GM23338 (cell line): Measurements from ENCODE around the gene SYNPO2.

Experiments used
- CREB1 ChIP-seq: fragments of 250-450 bp; sonication (Bioruptor Pico); IDR thresholded peaks from 2 replicates; pipeline ENCODE4 v1.5.0; 2020; ENCODE audit warnings: low read depth, mild to moderate bottlenecking, moderate library complexity
- EZH2 ChIP-seq: fragments of 200-600 bp; sonication (generic); IDR thresholded peaks from one replicate; pipeline ENCODE4 v1.8.0; 2017; ENCODE audit warnings: antibody characterized with exemption, mild to moderate bottlenecking, low read depth; ENCODE audit not compliant: unreplicated experiment
- EZH2phosphoT487 ChIP-seq: fragments of 200-600 bp; sonication (generic); IDR thresholded peaks from one replicate; pipeline ENCODE4 v1.8.1; 2018; ENCODE audit warnings: antibody characterized with exemption; ENCODE audit not compliant: unreplicated experiment
- JUNB ChIP-seq: IDR thresholded peaks from one replicate; pipeline ENCODE4 v1.6.1; 2016; ENCODE audit warnings: antibody characterized with exemption; ENCODE audit not compliant: unreplicated experiment
- POLR2AphosphoS5 ChIP-seq: IDR thresholded peaks from 2 replicates; pipeline ENCODE4 v1.6.1; 2016; ENCODE audit warnings: antibody characterized with exemption, low read depth
- TF ChIP-seq, protein P1 (sequence below), 2 experiments: fragments of 200-600 bp in 1 of 2; sonication (generic) in 1 of 2; conservative IDR thresholded peaks; 2 replicates each; pipeline versions ENCODE4 v1.5.1 to v1.6.1; 2016 to 2017; ENCODE audit warnings: antibody characterized with exemption in 2 of 2, low read depth in 2 of 2, mild to moderate bottlenecking in 2 of 2, moderate library complexity in 1 of 2
- TF ChIP-seq, protein P2 (sequence below): IDR thresholded peaks from one replicate; pipeline ENCODE4 v1.6.1; 2018; ENCODE audit warnings: antibody characterized with exemption; ENCODE audit not compliant: unreplicated experiment

DNA sequence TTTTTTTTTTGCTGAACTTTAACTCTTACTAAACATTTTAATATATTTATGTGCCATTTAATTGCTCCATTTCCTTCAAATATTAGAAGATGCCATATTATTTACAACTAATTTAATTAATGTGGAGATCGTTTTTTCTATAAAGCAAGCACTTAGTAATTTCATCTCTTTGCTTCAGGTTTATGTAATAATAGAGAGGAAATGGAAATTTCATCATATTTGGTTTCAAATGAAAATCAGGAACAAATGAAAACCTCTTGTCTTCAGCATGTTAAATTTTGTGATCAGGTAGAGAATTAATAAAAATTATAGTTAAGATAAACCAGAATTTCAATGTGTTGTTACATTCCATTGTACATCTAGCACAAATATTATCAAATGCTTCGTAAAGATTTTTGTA lies 120.1 kb downstream of the SYNPO2 start:
- TF ChIP-seq, protein P1, sequence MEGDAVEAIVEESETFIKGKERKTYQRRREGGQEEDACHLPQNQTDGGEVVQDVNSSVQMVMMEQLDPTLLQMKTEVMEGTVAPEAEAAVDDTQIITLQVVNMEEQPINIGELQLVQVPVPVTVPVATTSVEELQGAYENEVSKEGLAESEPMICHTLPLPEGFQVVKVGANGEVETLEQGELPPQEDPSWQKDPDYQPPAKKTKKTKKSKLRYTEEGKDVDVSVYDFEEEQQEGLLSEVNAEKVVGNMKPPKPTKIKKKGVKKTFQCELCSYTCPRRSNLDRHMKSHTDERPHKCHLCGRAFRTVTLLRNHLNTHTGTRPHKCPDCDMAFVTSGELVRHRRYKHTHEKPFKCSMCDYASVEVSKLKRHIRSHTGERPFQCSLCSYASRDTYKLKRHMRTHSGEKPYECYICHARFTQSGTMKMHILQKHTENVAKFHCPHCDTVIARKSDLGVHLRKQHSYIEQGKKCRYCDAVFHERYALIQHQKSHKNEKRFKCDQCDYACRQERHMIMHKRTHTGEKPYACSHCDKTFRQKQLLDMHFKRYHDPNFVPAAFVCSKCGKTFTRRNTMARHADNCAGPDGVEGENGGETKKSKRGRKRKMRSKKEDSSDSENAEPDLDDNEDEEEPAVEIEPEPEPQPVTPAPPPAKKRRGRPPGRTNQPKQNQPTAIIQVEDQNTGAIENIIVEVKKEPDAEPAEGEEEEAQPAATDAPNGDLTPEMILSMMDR (conservative IDR thresholded peaks at IDR 0.05; ENCODE audit: low read depth in 2 of 2), result no peak
- TF ChIP-seq POLR2AphosphoS5 (no peak), EZH2phosphoT487 (no peak), JUNB (no peak), EZH2 (no peak), CREB1 (CRISPR knock-in tag) (no peak)
- TF ChIP-seq, protein P2, sequence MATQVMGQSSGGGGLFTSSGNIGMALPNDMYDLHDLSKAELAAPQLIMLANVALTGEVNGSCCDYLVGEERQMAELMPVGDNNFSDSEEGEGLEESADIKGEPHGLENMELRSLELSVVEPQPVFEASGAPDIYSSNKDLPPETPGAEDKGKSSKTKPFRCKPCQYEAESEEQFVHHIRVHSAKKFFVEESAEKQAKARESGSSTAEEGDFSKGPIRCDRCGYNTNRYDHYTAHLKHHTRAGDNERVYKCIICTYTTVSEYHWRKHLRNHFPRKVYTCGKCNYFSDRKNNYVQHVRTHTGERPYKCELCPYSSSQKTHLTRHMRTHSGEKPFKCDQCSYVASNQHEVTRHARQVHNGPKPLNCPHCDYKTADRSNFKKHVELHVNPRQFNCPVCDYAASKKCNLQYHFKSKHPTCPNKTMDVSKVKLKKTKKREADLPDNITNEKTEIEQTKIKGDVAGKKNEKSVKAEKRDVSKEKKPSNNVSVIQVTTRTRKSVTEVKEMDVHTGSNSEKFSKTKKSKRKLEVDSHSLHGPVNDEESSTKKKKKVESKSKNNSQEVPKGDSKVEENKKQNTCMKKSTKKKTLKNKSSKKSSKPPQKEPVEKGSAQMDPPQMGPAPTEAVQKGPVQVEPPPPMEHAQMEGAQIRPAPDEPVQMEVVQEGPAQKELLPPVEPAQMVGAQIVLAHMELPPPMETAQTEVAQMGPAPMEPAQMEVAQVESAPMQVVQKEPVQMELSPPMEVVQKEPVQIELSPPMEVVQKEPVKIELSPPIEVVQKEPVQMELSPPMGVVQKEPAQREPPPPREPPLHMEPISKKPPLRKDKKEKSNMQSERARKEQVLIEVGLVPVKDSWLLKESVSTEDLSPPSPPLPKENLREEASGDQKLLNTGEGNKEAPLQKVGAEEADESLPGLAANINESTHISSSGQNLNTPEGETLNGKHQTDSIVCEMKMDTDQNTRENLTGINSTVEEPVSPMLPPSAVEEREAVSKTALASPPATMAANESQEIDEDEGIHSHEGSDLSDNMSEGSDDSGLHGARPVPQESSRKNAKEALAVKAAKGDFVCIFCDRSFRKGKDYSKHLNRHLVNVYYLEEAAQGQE, result no peak
